ENCODE results near the gene QSER1.

Gene QSER1

DNA sequence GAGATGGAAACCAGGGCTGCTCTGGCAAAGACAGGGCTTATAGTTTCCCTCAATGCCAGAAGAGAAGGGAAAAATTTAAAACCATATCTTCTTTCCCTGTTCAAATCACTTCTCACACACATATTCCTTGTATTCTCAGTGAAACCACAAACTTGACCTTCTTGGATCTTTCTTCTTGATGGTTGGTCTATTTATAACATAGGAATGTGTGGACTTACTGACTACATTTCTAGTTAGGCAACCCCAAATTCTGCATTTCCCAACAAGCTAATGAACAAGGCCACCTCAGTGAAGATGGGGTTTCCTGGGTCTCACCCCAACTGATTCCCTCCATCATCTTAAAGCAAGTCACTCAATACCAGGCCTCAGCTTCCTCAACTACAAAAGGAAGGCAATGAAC, 3.8 kb upstream of the QSER1 start:
- no peaks in the 10 kb centered on the region for H3K36me3 ChIP-seq (ENCODE audit: control insufficient read depth, insufficient read depth, low read length)
- H3K4me1 ChIP-seq (ENCODE audit: control insufficient read depth, insufficient read depth, low read length) = no peaks in the 10 kb centered on the region
- H3K27me3 ChIP-seq (ENCODE audit: control insufficient read depth, insufficient read depth, low read length, poor library complexity, severe bottlenecking) = no peaks in the 10 kb centered on the region
- no peaks in the 10 kb centered on the region for H3K9me3 ChIP-seq (ENCODE audit: control insufficient read depth, low read length)
- no peak overlapping the region for H3K4me3 ChIP-seq (ENCODE audit: insufficient read depth, low read depth, low read length)
- no peak overlapping the region for H3K27ac ChIP-seq (ENCODE audit: insufficient read depth, low read depth, low read length, poor library complexity, severe bottlenecking)

DNA sequence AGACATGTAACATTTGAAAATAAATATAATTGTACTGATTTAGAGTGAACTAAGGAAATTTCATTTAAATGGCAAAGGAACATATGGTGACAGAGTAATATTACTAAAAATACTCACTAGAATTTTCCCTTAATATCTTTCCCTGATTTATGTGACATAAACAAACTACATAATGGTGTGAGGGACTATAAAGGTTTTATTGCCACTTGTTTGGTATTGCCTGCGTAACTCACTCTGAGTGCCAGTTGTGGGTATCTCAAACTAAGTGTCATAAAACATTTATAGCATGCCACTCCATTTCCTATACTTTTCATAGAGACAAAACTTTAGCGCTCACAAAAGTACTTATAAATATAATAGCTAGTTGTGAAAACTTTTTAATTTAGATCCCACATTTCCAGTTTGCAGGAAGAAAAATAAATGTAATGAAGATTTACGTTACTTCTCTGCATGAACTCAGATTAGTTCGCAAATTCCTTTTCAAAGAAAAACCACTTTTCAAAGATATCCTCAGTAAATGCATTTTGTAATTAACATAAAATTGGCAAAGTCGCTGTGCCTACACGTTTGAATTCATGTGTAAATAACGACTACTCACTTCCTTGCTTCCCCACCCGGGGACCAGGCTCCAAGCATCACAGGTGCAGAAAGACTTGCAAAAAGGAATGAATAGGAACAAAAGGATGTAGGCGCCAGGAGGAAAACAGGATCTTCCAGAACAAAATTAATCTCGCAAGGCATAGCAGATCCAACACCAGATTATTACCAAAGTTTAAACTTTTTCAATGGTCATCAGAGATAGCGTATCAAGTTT, 1.6 kb upstream of the QSER1 start:
- H3K36me3 ChIP-seq (ENCODE audit: control insufficient read depth, insufficient read depth, low read length) = no peaks in the 10 kb centered on the region
- H3K27me3 ChIP-seq (ENCODE audit: control insufficient read depth, insufficient read depth, low read length, poor library complexity, severe bottlenecking) = no peaks in the 10 kb centered on the region
- peaks cover 7% of the 10 kb centered on the region for H3K4me1 ChIP-seq (ENCODE audit: control insufficient read depth, insufficient read depth, low read length)
- no peak overlapping the region for H3K27ac ChIP-seq (ENCODE audit: insufficient read depth, low read depth, low read length, poor library complexity, severe bottlenecking)
- no peaks in the 10 kb centered on the region for H3K9me3 ChIP-seq (ENCODE audit: control insufficient read depth, low read length)
- peak overlapping the region; percentile 11 for H3K4me3 ChIP-seq (ENCODE audit: insufficient read depth, low read depth, low read length)
- 14 to 16% methylated on average over 9 to 10 of the region's 11 CpGs for WGBS, 2 experiments

DNA sequence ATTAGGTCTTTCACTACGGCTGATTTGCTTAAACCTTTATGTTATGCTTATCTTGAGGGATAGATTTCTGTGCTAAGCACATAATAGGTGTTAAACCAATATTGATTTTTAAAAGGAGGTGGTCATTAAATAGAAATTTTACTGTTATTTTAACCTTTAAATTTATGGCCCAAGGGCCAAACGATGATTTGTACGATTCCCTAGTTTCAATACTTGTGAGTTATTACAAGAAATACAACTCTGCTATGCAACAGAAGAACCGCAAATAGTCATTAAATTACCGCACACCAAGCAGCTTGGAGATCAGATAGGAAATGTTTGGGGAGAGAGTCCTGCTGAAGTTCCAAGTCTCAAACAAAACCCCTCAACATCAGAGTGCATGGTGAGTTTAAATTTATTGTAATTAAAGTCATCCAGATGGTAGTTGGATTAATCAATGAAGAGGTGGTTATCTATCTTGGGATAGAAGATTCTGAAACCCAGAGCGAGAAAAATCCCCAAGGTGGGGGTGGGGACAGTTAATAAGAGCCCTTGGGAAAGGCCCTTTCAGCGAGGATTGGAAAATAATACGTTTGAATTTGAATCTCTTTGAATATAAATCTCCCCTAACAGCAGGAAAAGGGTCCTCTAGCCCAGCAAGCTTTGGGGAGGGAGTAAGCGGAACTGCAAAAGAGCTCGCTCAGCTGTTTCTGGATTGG, 805 bp upstream of the QSER1 start:
- H3K4me3 ChIP-seq (ENCODE audit: insufficient read depth, low read depth, low read length) = peak overlapping the region; percentile 94
- H3K36me3 ChIP-seq (ENCODE audit: control insufficient read depth, insufficient read depth, low read length) = no peaks in the 10 kb centered on the region
- H3K4me1 ChIP-seq (ENCODE audit: control insufficient read depth, insufficient read depth, low read length) = peaks cover 7% of the 10 kb centered on the region
- H3K27me3 ChIP-seq (ENCODE audit: control insufficient read depth, insufficient read depth, low read length, poor library complexity, severe bottlenecking) = no peaks in the 10 kb centered on the region
- H3K27ac ChIP-seq (ENCODE audit: insufficient read depth, low read depth, low read length, poor library complexity, severe bottlenecking) = peak overlapping the region; percentile 96
- WGBS, 2 experiments = 0 to 1% methylated on average over 7 to 10 of the region's 10 CpGs
- no peaks in the 10 kb centered on the region for H3K9me3 ChIP-seq (ENCODE audit: control insufficient read depth, low read length)

DNA sequence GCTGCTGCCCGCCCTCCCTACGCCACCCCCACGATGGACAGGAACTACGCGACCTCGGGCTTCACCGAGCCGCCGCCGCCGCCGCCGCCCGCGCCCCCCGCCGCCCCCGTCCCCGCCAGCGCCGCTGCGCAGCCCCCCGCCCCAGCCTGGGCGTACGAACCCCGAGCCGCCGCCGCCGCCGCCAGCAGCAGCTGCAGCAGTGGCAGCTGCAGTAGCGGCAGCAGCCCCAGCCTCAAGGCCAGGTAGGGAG, 407 bp downstream of the QSER1 start:
- H3K9me3 ChIP-seq (ENCODE audit: control insufficient read depth, low read length) = no peaks in the 10 kb centered on the region
- peak overlapping the region; percentile 96 for H3K27ac ChIP-seq (ENCODE audit: insufficient read depth, low read depth, low read length, poor library complexity, severe bottlenecking)
- peaks cover 7% of the 10 kb centered on the region for H3K4me1 ChIP-seq (ENCODE audit: control insufficient read depth, insufficient read depth, low read length)
- peak overlapping the region; percentile 94 for H3K4me3 ChIP-seq (ENCODE audit: insufficient read depth, low read depth, low read length)
- 0% methylated on average over 31 to 32 of the region's 32 CpGs for WGBS, 2 experiments
- H3K36me3 ChIP-seq (ENCODE audit: control insufficient read depth, insufficient read depth, low read length) = no peaks in the 10 kb centered on the region
- no peaks in the 10 kb centered on the region for H3K27me3 ChIP-seq (ENCODE audit: control insufficient read depth, insufficient read depth, low read length, poor library complexity, severe bottlenecking)

DNA sequence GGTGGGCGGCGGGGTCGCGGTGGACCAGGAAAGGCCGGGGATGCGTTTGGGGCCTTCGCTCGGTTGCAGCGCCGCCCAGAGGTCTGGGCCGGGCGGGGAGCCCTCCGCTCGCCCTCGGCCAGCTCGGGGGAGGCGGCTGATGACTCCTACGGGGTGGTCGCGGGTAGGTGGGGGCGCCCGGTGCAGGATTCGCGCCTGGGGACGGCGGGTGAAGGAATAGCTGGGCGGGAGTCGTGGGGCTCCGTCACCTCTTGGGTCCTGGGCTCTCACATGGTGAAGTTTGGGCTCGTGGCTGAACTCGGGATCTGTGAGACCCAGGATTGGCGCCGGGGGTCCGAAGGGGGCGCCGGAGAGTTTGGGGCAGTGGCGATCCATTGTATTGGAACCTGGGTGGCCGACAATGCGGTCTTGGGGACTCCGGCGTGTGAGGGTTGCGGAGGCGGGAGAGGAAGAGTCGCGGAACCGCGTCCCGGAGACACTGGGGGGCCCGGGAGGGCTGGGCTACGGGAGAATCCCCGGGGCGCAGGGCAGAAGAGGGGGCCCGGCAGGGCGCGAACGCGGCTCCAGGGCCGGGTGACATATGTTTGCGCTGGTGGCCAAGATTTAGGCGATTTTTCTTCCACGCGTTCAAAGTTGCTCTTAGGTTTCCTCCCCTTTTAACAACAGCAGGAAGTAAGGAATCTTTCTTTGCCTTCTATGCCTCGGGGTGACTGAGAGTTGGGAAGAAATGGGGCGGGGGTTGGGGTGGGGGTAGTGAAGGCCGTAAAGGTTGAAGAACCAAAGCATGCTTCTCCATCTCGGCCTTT, 935 bp downstream of the QSER1 start:
- Histone ChIP-seq H3K27me3 (ENCODE audit: control insufficient read depth, insufficient read depth, low read length, poor library complexity, severe bottlenecking) (no peaks in the 10 kb centered on the region), H3K9me3 (ENCODE audit: control insufficient read depth, low read length) (no peaks in the 10 kb centered on the region), H3K27ac (ENCODE audit: insufficient read depth, low read depth, low read length, poor library complexity, severe bottlenecking) (peak overlapping the region; percentile 95), H3K4me1 (ENCODE audit: control insufficient read depth, insufficient read depth, low read length) (peaks cover 7% of the 10 kb centered on the region), H3K36me3 (ENCODE audit: control insufficient read depth, insufficient read depth, low read length) (no peaks in the 10 kb centered on the region), H3K4me3 (ENCODE audit: insufficient read depth, low read depth, low read length) (peak overlapping the region; percentile 94)
- 0% methylated on average over 66 of the region's 66 CpGs for WGBS, 2 experiments

DNA sequence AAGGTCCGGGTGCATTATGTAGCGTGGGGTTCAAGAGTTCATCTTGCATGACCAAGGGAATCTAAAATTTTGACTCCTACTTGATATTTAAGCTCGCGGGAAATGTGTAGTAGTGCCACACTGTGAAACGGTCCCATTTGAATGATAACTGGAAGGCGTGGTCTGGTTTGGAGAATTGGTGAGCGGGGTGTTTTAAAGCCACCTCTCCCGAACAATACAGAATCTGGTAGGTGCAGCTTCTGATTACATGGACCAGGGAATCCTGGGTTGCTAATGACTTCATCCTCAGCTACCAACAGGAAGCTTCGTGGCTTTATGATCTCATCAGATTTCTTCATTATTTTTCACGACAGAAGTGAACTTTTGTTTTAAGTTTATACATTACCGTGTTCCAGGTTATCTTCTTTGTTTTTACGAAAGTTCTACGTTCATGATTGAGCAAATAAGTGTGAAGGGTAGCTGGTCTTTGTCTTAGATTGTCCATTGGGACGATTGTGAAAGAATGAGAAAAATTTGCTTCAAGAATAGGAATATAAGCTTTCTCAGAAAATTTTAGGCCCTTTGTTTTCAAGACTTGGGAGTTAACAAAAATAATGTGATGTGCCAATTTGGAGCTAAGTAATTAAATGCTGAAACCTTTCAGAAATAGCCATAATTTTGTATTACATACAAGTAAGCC, 1.7 kb downstream of the QSER1 start:
- Histone ChIP-seq H3K9me3 (ENCODE audit: control insufficient read depth, low read length) (no peaks in the 10 kb centered on the region), H3K27me3 (ENCODE audit: control insufficient read depth, insufficient read depth, low read length, poor library complexity, severe bottlenecking) (no peaks in the 10 kb centered on the region), H3K36me3 (ENCODE audit: control insufficient read depth, insufficient read depth, low read length) (no peaks in the 10 kb centered on the region), H3K4me1 (ENCODE audit: control insufficient read depth, insufficient read depth, low read length) (peaks cover 7% of the 10 kb centered on the region), H3K4me3 (ENCODE audit: insufficient read depth, low read depth, low read length) (peak overlapping the region; percentile 94), H3K27ac (ENCODE audit: insufficient read depth, low read depth, low read length, poor library complexity, severe bottlenecking) (peak overlapping the region; percentile 95)
- WGBS, 2 experiments = 1 to 2% methylated on average over 14 of the region's 14 CpGs

DNA sequence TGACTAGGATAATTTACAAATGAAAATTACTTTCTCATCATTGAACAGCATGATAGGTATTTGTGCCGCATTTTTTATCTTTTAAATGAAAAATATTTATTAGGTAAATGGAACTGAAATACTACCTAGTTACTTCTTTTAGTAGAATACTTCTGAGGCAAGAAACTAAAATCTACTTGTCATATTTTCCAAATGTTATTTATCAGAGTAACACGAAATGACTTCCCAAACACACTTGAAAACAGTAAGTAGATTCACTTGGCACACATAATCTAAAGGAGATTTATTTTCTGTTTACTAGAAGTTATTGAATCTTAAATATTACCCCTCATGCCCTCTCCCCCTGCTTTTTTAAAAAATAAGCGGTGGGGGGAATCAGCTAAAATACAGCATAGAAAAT, 2.3 kb downstream of the QSER1 start:
- H3K27ac ChIP-seq (ENCODE audit: insufficient read depth, low read depth, low read length, poor library complexity, severe bottlenecking) = no peak overlapping the region
- peak overlapping the region; percentile 94 for H3K4me3 ChIP-seq (ENCODE audit: insufficient read depth, low read depth, low read length)
- no peaks in the 10 kb centered on the region for H3K9me3 ChIP-seq (ENCODE audit: control insufficient read depth, low read length)
- 18 to 38% methylated on average over 1 to 3 of the region's 3 CpGs for WGBS, 2 experiments
- H3K27me3 ChIP-seq (ENCODE audit: control insufficient read depth, insufficient read depth, low read length, poor library complexity, severe bottlenecking) = no peaks in the 10 kb centered on the region
- H3K4me1 ChIP-seq (ENCODE audit: control insufficient read depth, insufficient read depth, low read length) = peaks cover 7% of the 10 kb centered on the region
- peaks cover 6% of the 10 kb centered on the region for H3K36me3 ChIP-seq (ENCODE audit: control insufficient read depth, insufficient read depth, low read length)

DNA sequence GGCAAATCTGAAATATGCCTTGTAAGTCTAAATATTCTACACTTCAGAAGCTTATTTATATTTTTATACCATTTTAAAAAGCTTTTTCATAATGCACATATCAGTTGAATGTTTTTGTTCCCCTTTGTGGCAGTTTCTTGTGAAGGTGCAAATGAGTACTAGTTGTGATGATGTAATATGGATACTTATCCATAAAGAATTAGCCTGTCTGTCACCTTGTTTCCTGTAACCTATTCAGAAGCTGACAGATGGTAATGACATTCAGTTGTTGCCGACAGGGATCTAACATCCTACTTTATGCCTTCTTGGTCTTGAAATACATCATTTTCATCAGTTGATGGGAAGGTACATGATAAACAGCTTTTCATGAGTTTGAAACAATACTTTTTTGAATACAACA, 2.9 kb downstream of the QSER1 start:
- H3K27me3 ChIP-seq (ENCODE audit: control insufficient read depth, insufficient read depth, low read length, poor library complexity, severe bottlenecking) = no peaks in the 10 kb centered on the region
- WGBS, 2 experiments = 55 to 67% methylated on average over 1 of the region's 1 CpG
- no peak overlapping the region for H3K4me3 ChIP-seq (ENCODE audit: insufficient read depth, low read depth, low read length)
- H3K27ac ChIP-seq (ENCODE audit: insufficient read depth, low read depth, low read length, poor library complexity, severe bottlenecking) = no peak overlapping the region
- H3K9me3 ChIP-seq (ENCODE audit: control insufficient read depth, low read length) = no peaks in the 10 kb centered on the region
- peaks cover 7% of the 10 kb centered on the region for H3K4me1 ChIP-seq (ENCODE audit: control insufficient read depth, insufficient read depth, low read length)
- peaks cover 6% of the 10 kb centered on the region for H3K36me3 ChIP-seq (ENCODE audit: control insufficient read depth, insufficient read depth, low read length)

DNA sequence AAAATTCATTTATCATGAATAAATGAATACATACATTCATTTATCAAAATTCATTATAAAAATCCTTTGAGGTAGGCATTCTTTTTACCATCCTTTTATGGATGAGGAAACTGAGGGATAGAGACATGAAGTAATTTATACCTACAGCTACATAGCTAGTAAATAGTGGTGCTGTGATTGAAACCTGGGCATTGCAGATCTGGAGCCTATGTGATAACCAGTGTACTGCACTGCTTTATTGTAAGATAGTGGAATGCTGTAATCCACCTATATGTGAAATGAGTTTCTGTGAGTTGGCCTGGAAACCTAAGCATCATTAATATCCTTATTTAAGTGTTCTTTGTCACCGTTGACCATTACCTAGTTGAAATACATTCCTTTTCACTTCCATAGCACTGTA, 4.5 kb downstream of the QSER1 start:
- Histone ChIP-seq H3K4me3 (ENCODE audit: insufficient read depth, low read depth, low read length) (no peak overlapping the region), H3K9me3 (ENCODE audit: control insufficient read depth, low read length) (no peaks in the 10 kb centered on the region), H3K36me3 (ENCODE audit: control insufficient read depth, insufficient read depth, low read length) (peaks cover 6% of the 10 kb centered on the region), H3K27ac (ENCODE audit: insufficient read depth, low read depth, low read length, poor library complexity, severe bottlenecking) (no peak overlapping the region), H3K4me1 (ENCODE audit: control insufficient read depth, insufficient read depth, low read length) (peaks cover 7% of the 10 kb centered on the region), H3K27me3 (ENCODE audit: control insufficient read depth, insufficient read depth, low read length, poor library complexity, severe bottlenecking) (no peaks in the 10 kb centered on the region)
- 97 to 100% methylated on average over 1 of the region's 1 CpG for WGBS, 2 experiments

DNA sequence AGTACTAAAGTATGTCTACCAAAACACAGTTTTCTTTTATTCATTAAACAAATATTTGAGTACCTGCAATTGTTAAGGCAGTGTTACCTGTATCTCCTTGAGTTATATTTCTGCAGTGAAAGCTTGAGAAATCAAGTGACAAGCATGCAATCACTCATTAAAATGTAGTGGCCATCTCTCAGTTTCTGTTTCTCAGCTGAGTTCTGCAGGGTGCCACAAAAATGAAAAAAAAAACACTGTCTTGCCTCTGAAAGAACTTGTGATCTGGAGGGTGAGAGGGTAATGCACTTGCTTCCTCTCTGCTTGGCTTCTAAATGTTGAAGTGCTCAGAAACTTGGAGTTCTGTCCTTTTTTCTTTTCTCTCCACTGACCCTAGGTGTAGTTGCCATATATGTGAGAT, 6.8 kb downstream of the QSER1 start:
- H3K4me3 ChIP-seq (ENCODE audit: insufficient read depth, low read depth, low read length) = no peak overlapping the region
- H3K36me3 ChIP-seq (ENCODE audit: control insufficient read depth, insufficient read depth, low read length) = peaks cover 6% of the 10 kb centered on the region
- no peaks in the 10 kb centered on the region for H3K27me3 ChIP-seq (ENCODE audit: control insufficient read depth, insufficient read depth, low read length, poor library complexity, severe bottlenecking)
- peaks cover 7% of the 10 kb centered on the region for H3K4me1 ChIP-seq (ENCODE audit: control insufficient read depth, insufficient read depth, low read length)
- no peaks in the 10 kb centered on the region for H3K9me3 ChIP-seq (ENCODE audit: control insufficient read depth, low read length)
- H3K27ac ChIP-seq (ENCODE audit: insufficient read depth, low read depth, low read length, poor library complexity, severe bottlenecking) = no peak overlapping the region
